Measurements from ENCODE around the gene PPEF1. TPM values are rescaled to one million over a fixed set of nuclear protein-coding genes. Genes with fewer than 3 reads are reported as not detected.

The PPEF1 gene
- total RNA-seq, 1 donor = not detected

GRCh38 chrX:18674417-18674787, 33.0 kb upstream of the PPEF1 start:
- TF ChIP-seq CTCF (IDR thresholded peaks at IDR 0.05; ENCODE audit: insufficient read depth, low read length) = no peak
- H3K4me3 ChIP-seq (ENCODE audit: low read depth, low read length) = peak overlapping the region; percentile 54
- no peak for DNase-seq (ENCODE audit: low read depth)

- DNase-seq (ENCODE audit: low read depth) = peak; percentile 78
- TF ChIP-seq CTCF (IDR thresholded peaks at IDR 0.05; ENCODE audit: insufficient read depth, low read length) = no peak
- H3K4me3 ChIP-seq (ENCODE audit: low read depth, low read length) = peak overlapping the region; percentile 65
These were observed 32.4 kb upstream of the PPEF1 start for GRCh38 chrX:18674788-18675735.

DNA sequence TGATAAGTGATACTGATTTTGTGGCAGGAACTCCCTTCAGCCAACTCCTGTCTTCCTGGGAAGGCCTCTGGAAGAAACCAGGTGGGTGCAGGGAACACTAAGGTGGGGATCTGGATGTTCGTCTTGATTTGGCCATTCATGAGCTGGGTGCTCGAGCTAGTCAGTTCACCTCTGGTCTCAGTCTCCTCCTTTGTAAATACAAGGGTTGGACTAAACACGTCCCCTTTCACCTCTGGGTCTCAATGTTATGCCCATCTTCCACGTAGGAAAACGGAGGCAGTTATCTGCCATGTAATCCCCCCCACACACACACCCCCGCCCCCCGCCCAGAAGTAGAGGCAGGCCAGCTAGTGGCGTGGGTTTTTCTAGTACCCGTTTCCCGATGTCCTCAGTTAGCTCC, 31.4 kb upstream of the PPEF1 start:
- H3K4me3 ChIP-seq (ENCODE audit: low read depth, low read length) = no peak overlapping the region
- no peak for DNase-seq (ENCODE audit: low read depth)
- no peak for TF ChIP-seq CTCF (IDR thresholded peaks at IDR 0.05; ENCODE audit: insufficient read depth, low read length)

GRCh38 chrX:18676470-18676869, 31.0 kb upstream of the PPEF1 start:
- DNase-seq (ENCODE audit: low read depth) = no peak
- H3K4me3 ChIP-seq (ENCODE audit: low read depth, low read length) = no peak overlapping the region
- peak; percentile 38 for TF ChIP-seq CTCF (IDR thresholded peaks at IDR 0.05; ENCODE audit: insufficient read depth, low read length)

DNA sequence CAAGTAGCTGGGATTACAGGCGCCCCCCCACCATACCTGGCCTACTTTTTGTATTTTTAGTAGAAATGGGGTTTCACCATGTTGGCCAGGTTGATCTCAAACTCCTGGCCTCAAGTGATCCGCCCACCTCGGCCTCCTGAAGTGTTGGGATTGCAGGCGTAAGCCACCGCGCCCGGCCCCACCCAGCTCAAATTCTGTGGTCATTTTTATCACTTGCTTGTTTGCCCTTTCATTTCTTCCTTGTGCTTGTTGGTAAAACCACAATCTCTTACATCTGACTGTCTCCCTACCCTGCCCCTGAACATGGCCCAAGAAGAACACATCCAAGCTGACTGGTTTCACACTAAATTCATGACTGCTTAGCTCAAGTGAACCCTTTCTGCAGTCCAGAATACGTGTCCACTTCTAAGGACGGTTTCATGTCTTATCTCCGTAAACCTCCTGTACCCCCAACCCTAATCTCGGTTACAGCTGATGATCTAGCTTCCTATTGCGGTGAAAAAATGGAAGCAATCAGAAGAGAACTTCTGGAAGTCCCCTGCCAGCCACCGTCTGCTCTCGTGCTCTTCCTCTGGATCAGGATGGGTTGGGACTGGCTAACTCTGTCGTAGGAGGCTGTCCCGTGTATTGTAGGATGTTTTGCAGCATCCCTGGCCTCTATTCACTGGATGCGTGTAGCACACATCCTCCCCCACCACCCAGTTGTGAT, 30.1 kb upstream of the PPEF1 start:
- DNase-seq (ENCODE audit: low read depth) = no peak
- no peak overlapping the region for H3K4me3 ChIP-seq (ENCODE audit: low read depth, low read length)
- no peak for TF ChIP-seq CTCF (IDR thresholded peaks at IDR 0.05; ENCODE audit: insufficient read depth, low read length)

DNA sequence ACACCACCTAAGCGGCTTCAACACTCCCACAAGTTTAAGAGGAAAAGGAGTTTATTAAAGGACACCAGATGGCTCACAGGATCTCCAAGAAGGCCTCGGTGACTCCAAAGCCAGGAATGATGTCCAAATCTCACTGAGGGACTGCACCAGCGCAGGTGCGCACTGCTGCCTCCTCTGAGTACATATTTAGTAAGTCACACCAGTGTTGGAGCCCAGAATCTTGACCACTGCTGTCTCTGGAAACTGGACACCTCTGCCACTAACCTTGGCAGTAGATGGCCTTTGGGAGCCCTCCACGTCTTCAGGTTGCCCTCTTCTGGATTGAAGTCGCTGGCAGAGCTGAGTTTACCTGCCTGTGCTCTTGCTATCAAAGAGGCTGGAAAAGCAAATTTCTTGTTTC, 25.4 kb upstream of the PPEF1 start:
- no peak for TF ChIP-seq CTCF (IDR thresholded peaks at IDR 0.05; ENCODE audit: insufficient read depth, low read length)
- no peak for DNase-seq (ENCODE audit: low read depth)

More for the DNA sequence above, 25.4 kb upstream of the PPEF1 start:
- H3K4me3 ChIP-seq (ENCODE audit: low read depth, low read length) = no peak overlapping the region
